Natural killer cell (primary cell): ENCODE data around the gene NPLOC4. TPM values are rescaled to one million over a fixed set of nuclear protein-coding genes. Genes with fewer than 3 reads are reported as not detected.

Experiments used
- ATAC-seq, 3 donors: fragments of 150-1000 bp in 2 of 3; fragments of 200-7000 bp in 1 of 3; cut with Tn5 transposase; 1 replicate in 1 of 3; 2 replicates in 2 of 3; pipeline ENCODE4 v1.10.0; 2021; ENCODE audit warnings: mild to moderate bottlenecking in 2 of 3, moderate library complexity in 2 of 3
- DNase-seq, 2 donors: peaks; one replicate each; pipeline versions ENCODE4 v3.0.0 to v3.0.0-alpha.2; 2013 to 2021; ENCODE audit warnings: mixed read lengths in 1 of 2
- H3K27ac ChIP-seq: one replicate; pipeline ENCODE4 v1.5.1; 2013; ENCODE audit warnings: mild to moderate bottlenecking, low read length
- H3K27me3 ChIP-seq: one replicate; pipeline ENCODE4 v1.6.1; 2013; ENCODE audit warnings: low read length; ENCODE audit not compliant: control insufficient read depth, insufficient read depth
- H3K36me3 ChIP-seq: one replicate; pipeline ENCODE4 v1.6.1; 2013; ENCODE audit warnings: low read length; ENCODE audit not compliant: control insufficient read depth, insufficient read depth
- H3K4me1 ChIP-seq: one replicate; pipeline ENCODE4 v1.6.1; 2013; ENCODE audit warnings: low read length; ENCODE audit not compliant: control insufficient read depth, insufficient read depth
- H3K4me3 ChIP-seq: one replicate; pipeline ENCODE4 v1.5.1; 2013; ENCODE audit warnings: low read length
- H3K9me3 ChIP-seq: one replicate; pipeline ENCODE4 v1.6.1; 2013; ENCODE audit warnings: low read length; ENCODE audit not compliant: control insufficient read depth, insufficient read depth
- H3K27ac Mint-ChIP-seq, 2 donors: one replicate each; pipeline ENCODE4 v1.8.0; 2022; ENCODE audit warnings: mild to moderate bottlenecking in 2 of 2, mixed read lengths in 2 of 2, moderate library complexity in 1 of 2
- H3K27me3 Mint-ChIP-seq, 2 donors: one replicate each; pipeline ENCODE4 v1.8.0; 2022; ENCODE audit warnings: low read depth in 2 of 2, mixed read lengths in 2 of 2
- H3K36me3 Mint-ChIP-seq: one replicate; pipeline ENCODE4 v1.8.0; 2022; ENCODE audit warnings: mixed read lengths
- H3K4me1 Mint-ChIP-seq, 2 donors: one replicate each; pipeline ENCODE4 v1.8.0; 2022; ENCODE audit warnings: mixed read lengths in 2 of 2
- H3K4me3 Mint-ChIP-seq: one replicate; pipeline ENCODE4 v1.8.0; 2022; ENCODE audit warnings: mild to moderate bottlenecking, moderate library complexity, mixed read lengths
- H3K9me3 Mint-ChIP-seq, 2 donors: one replicate each; pipeline ENCODE4 v1.8.0; 2022; ENCODE audit warnings: mixed read lengths in 2 of 2
- CTCF ChIP-seq: fragments of 200-600 bp; IDR thresholded peaks from one replicate; pipeline ENCODE4 v1.8.0; 2022; ENCODE audit warnings: antibody characterized with exemption
- WGBS: methylation state at CpG from one replicate; pipeline ENCODE4 v1.1.7; 2013; ENCODE audit warnings: missing lambda C conversion rate; ENCODE audit not compliant: insufficient coverage; 5-methylcytosine and 5-hydroxymethylcytosine counted together
- intact Hi-C: fragments of 100-400 bp; cut with micrococcal nuclease; formaldehyde crosslinking; loops from one replicate; pipeline ENCODE4 v1.14.2; 2022
- total RNA-seq, 4 donors: library from RNA; stranded (reverse); fragments of 120-200 nt in 1 of 4; gene quantifications; one replicate each; pipeline versions ENCODE4 v1.2.3 to v1.2.4, GENCODE V29; 2013 to 2022

Gene NPLOC4
- total RNA-seq, 3 donors from 2014 or later (not counting 1 experiment from before 2014, with no cell fraction given): 96.2 to 117 (median 99.1) TPM

- Histone ChIP-seq H3K4me3 (peak within 1 kb of the TSS; percentile 78), H3K27me3 (no peaks in the 10 kb centered on the region), H3K36me3 (peaks cover 13% of the 10 kb centered on the region), H3K4me1 (peaks cover 30% of the 10 kb centered on the region), H3K9me3 (no peaks in the 10 kb centered on the region), H3K27ac (peak within 1 kb of the TSS; percentile 57)
- no peaks in the 10 kb centered on the region for H3K36me3 Mint-ChIP-seq
- H3K27ac Mint-ChIP-seq: peak within 1 kb of the TSS; percentile 85 to 87
- peak; percentile 76 to 88 (median 76) for ATAC-seq
- peak within 1 kb of the TSS; percentile 93 for H3K4me3 Mint-ChIP-seq
- no peak for TF ChIP-seq CTCF
- intact Hi-C loops: loop anchor here (2.0 kb wide), 1 partner anchor 34 kb away; no protein-coding TSS in a partner anchor
- peaks cover 24 to 32% of the 10 kb centered on the region in 2 donors for H3K4me1 Mint-ChIP-seq
- peak; percentile 84 to 91 for DNase-seq
- WGBS: under 1% methylated on average over 85 of the region's 85 CpGs
- H3K27me3 Mint-ChIP-seq: no peaks in the 10 kb centered on the region
- no peaks in the 10 kb centered on the region for H3K9me3 Mint-ChIP-seq
Measured at GRCh38 chr17:81552244-81553017, 84.5 kb downstream of the NPLOC4 start, which contains the start of gene FAAP100. TSS of gene FAAP100 (minus strand) at chr17:81552353. CDS start at chr17:81552330, 23 bp downstream.

GRCh38 chr17:81551458-81552243 is 85.3 kb downstream of the NPLOC4 start:
- peak overlapping the region; percentile 93 for H3K4me3 Mint-ChIP-seq
- no peaks in the 10 kb centered on the region for H3K27me3 Mint-ChIP-seq
- H3K9me3 ChIP-seq: no peaks in the 10 kb centered on the region
- peak overlapping the region; percentile 78 for H3K4me3 ChIP-seq
- H3K27me3 ChIP-seq: no peaks in the 10 kb centered on the region
- peak overlapping the region; percentile 46 to 85 for H3K27ac Mint-ChIP-seq
- 3% methylated on average over 69 of the region's 69 CpGs for WGBS
- peaks cover 30% of the 10 kb centered on the region for H3K4me1 ChIP-seq
- ATAC-seq (no peak), DNase-seq (peak in 1 of 2 donors; percentile 31)
- H3K36me3 ChIP-seq: peaks cover 17% of the 10 kb centered on the region
- H3K27ac ChIP-seq: no peak overlapping the region
- TF ChIP-seq CTCF: no peak
- H3K9me3 Mint-ChIP-seq: no peaks in the 10 kb centered on the region
- intact Hi-C loops: loop anchor here (2.0 kb wide), 1 partner anchor 33 kb away; no protein-coding TSS in a partner anchor
- H3K36me3 Mint-ChIP-seq: no peaks in the 10 kb centered on the region
- peaks cover 24 to 32% of the 10 kb centered on the region in 2 donors for H3K4me1 Mint-ChIP-seq

GRCh38 chr17:81550830-81551457 is 86.0 kb downstream of the NPLOC4 start:
- Mint-ChIP-seq H3K27me3 (no peaks in the 10 kb centered on the region), H3K4me3 (peak overlapping the region; percentile 87), H3K4me1 (peaks cover 24 to 32% of the 10 kb centered on the region in 2 donors), H3K9me3 (no peaks in the 10 kb centered on the region), H3K36me3 (no peaks in the 10 kb centered on the region), H3K27ac (peak overlapping the region; percentile 46 to 85)
- peaks cover 22% of the 10 kb centered on the region for H3K36me3 ChIP-seq
- no peaks in the 10 kb centered on the region for H3K27me3 ChIP-seq
- intact Hi-C loops: no loop called here
- WGBS: 91% methylated on average over 27 of the region's 27 CpGs
- TF ChIP-seq CTCF: no peak
- no peaks in the 10 kb centered on the region for H3K9me3 ChIP-seq
- H3K4me1 ChIP-seq: peaks cover 30% of the 10 kb centered on the region
- H3K27ac ChIP-seq: no peak overlapping the region
- no peak for ATAC-seq
- no peak for DNase-seq
- H3K4me3 ChIP-seq: no peak overlapping the region
